WERI-Rb-1 (cell line): Measurements from ENCODE around the gene ATP8B3.

Source experiments
- DNase-seq: peaks from one replicate; pipeline ENCODE4 v3.0.0-alpha.2; 2020
- H3K27ac ChIP-seq: fragments of 250-450 bp; sonication (Bioruptor Pico); 2 replicates; pipeline ENCODE4 v1.5.1; 2020; ENCODE audit warnings: mild to moderate bottlenecking, moderate library complexity
- H3K27me3 ChIP-seq: fragments of 250-450 bp; sonication (Bioruptor Pico); 2 replicates; pipeline ENCODE4 v1.5.1; 2021; ENCODE audit warnings: mild to moderate bottlenecking, low read depth, moderate library complexity; ENCODE audit not compliant: insufficient read depth, severe bottlenecking
- H3K36me3 ChIP-seq: fragments of 250-450 bp; sonication (Bioruptor Pico); 2 replicates; pipeline ENCODE4 v1.5.1; 2020; ENCODE audit warnings: mild to moderate bottlenecking, moderate library complexity
- H3K4me3 ChIP-seq: 2 replicates; pipeline ENCODE4 v1.5.1; 2011; ENCODE audit warnings: low read depth, mild to moderate bottlenecking, control low read depth, low read length
- H3K9me3 ChIP-seq: fragments of 250-450 bp; sonication (Bioruptor Pico); 2 replicates; pipeline ENCODE4 v1.5.1; 2021; ENCODE audit warnings: mild to moderate bottlenecking, moderate library complexity; ENCODE audit not compliant: severe bottlenecking
- CTCF ChIP-seq: IDR thresholded peaks from 2 replicates; pipeline ENCODE4 v1.5.1; 2011; ENCODE audit warnings: low read depth, mild to moderate bottlenecking, control low read depth, inconsistent platforms, low read length

The ATP8B3 gene

GRCh38 chr19:1851654-1852580 lies 39.8 kb upstream of the ATP8B3 start:
- peaks cover 10% of the 10 kb centered on the region for H3K36me3 ChIP-seq
- TF ChIP-seq CTCF, result no peak
- DNase-seq, result peak; percentile 50
- H3K9me3 ChIP-seq, result no peaks in the 10 kb centered on the region
- H3K4me3 ChIP-seq, result no peak overlapping the region
- H3K27ac ChIP-seq, result peak overlapping the region; percentile 96
- no peaks in the 10 kb centered on the region for H3K27me3 ChIP-seq

GRCh38 chr19:1850809-1851653 lies 39.0 kb upstream of the ATP8B3 start:
- no peaks in the 10 kb centered on the region for H3K27me3 ChIP-seq
- no peaks in the 10 kb centered on the region for H3K9me3 ChIP-seq
- peaks cover 18% of the 10 kb centered on the region for H3K36me3 ChIP-seq
- H3K4me3 ChIP-seq, result no peak overlapping the region
- H3K27ac ChIP-seq, result no peak overlapping the region
- DNase-seq, result no peak
- TF ChIP-seq CTCF, result peak; percentile 59

- peaks cover 29% of the 10 kb centered on the region for H3K36me3 ChIP-seq
- no peak for TF ChIP-seq CTCF
- H3K9me3 ChIP-seq, result no peaks in the 10 kb centered on the region
- no peak overlapping the region for H3K4me3 ChIP-seq
- H3K27me3 ChIP-seq, result no peaks in the 10 kb centered on the region
- DNase-seq, result no peak
- H3K27ac ChIP-seq, result no peak overlapping the region
Observed at GRCh38 chr19:1849886-1850398, 37.9 kb upstream of the ATP8B3 start.

GRCh38 chr19:1849132-1849474 lies 37.0 kb upstream of the ATP8B3 start:
- Histone ChIP-seq H3K27me3 (no peaks in the 10 kb centered on the region), H3K36me3 (peaks cover 28% of the 10 kb centered on the region), H3K4me3 (no peak overlapping the region), H3K27ac (no peak overlapping the region), H3K9me3 (no peaks in the 10 kb centered on the region)
- no peak for DNase-seq
- no peak for TF ChIP-seq CTCF

- Histone ChIP-seq H3K27ac (peak within 1 kb of the TSS; percentile 100), H3K9me3 (no peaks in the 10 kb centered on the region), H3K4me3 (peak within 1 kb of the TSS; percentile 81), H3K36me3 (peaks cover 26% of the 10 kb centered on the region), H3K27me3 (no peaks in the 10 kb centered on the region)
- peak; percentile 75 for TF ChIP-seq CTCF
- peak; percentile 96 for DNase-seq
Observed at GRCh38 chr19:1848399-1849131, 36.5 kb upstream of the ATP8B3 start, which contains the start of gene REXO1. REXO1 (minus strand) TSS chr19:1848483; CDS start chr19:1848358, 125 bp downstream.
